GM20000 (cell line): ENCODE measurements around the gene C15orf62.

Experiments
- DNase-seq: peaks from one replicate; pipeline ENCODE4 v3.0.0; 2012; ENCODE audit warnings: low spot score
- TF ChIP-seq, protein P1 (sequence below): IDR thresholded peaks from 2 replicates; pipeline ENCODE4 v1.5.1; 2012; ENCODE audit warnings: mild to moderate bottlenecking, control low read depth; ENCODE audit errors: extremely low read depth, missing control alignments

Gene C15orf62

DNA sequence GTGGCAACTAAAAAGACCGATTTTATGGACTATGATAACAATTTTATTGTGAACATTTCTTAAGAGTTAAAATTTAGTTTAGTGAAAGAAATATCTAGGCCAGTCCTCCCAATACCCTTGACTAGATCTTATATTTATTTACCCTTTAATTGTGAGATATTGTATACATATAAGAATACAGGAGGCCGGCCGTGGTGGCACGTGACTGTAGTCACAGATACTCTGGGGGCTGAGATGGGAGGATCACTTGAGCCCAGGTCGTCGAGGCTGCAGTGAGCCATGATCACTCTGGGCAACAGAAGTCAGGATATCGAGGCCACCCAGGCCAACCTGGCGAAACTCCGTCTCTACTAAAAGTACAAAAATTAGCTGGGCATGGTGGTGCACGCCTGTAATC, 14.0 kb upstream of the C15orf62 start:
- TF ChIP-seq, protein P1, sequence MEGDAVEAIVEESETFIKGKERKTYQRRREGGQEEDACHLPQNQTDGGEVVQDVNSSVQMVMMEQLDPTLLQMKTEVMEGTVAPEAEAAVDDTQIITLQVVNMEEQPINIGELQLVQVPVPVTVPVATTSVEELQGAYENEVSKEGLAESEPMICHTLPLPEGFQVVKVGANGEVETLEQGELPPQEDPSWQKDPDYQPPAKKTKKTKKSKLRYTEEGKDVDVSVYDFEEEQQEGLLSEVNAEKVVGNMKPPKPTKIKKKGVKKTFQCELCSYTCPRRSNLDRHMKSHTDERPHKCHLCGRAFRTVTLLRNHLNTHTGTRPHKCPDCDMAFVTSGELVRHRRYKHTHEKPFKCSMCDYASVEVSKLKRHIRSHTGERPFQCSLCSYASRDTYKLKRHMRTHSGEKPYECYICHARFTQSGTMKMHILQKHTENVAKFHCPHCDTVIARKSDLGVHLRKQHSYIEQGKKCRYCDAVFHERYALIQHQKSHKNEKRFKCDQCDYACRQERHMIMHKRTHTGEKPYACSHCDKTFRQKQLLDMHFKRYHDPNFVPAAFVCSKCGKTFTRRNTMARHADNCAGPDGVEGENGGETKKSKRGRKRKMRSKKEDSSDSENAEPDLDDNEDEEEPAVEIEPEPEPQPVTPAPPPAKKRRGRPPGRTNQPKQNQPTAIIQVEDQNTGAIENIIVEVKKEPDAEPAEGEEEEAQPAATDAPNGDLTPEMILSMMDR = no peak
- no peak for DNase-seq

DNA sequence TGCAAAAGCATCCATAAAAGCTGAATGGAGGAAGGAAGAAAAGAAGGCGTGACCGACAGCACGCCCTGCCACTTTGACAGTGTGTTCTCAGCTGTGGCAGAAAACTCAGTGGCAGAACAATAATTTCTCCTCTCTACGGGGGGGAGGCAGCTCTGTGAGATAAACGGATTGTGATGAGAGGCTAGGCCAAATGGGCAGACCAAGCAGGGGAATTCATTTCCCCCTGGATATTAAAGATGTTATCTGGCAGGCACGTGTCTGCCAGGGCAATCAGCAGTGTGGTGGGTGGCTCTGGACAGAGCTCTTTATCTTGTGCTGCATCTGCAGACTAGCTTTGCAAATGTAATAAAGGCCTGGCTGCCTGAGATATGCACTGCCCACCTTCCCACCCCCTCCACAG, 12.8 kb upstream of the C15orf62 start:
- no peak for DNase-seq
- TF ChIP-seq, protein P1 = no peak

DNA sequence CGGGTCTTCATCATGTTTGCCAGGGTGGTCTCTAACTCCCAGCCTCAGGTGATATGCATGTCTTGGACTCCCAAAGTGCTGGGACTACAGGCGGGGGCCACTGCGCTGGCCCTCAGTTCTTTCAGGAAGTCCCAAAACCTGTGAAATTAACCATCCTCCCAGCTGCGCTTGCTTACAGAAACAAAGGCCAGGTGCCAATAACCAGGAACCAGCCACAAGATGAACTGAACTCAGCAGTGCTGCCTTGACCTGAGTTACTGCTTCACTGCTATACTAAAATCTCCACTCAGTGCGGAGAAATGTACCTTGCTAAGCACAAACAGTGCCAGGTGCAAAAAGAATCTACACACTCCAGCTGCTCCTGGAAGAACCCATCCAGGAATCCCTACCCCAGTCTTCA, 9.8 kb upstream of the C15orf62 start:
- TF ChIP-seq, protein P1 = no peak

GRCh38 chr15:40762919-40763800, 6.6 kb upstream of the C15orf62 start:
- peak; percentile 58 for DNase-seq
- TF ChIP-seq, protein P1 = no peak

More for the DNA sequence above, 9.8 kb upstream of the C15orf62 start:
- DNase-seq = no peak

GRCh38 chr15:40763801-40764628, 5.8 kb upstream of the C15orf62 start, which contains the start of gene GCHFR:
GCHFR (plus strand) TSS chr15:40764068; CDS start chr15:40764181, 113 bp downstream.
- peak; percentile 89 for DNase-seq
- TF ChIP-seq, protein P1 = no peak

- TF ChIP-seq, protein P1 = no peak
- no peak for DNase-seq
Measured at GRCh38 chr15:40764629-40765103, 5.1 kb upstream of the C15orf62 start.
